Stimulated activated CD8-positive, alpha-beta memory T cell treated with anti-CD3 and anti-CD28 coated beads, Interleukin-2, amount 100 ng/mL, for 48 hours (primary cell): Measurements from ENCODE around the gene FANCE.
A peak's percentile ranks its signal among the peaks of the same experiment; 100 is the strongest.

Experiments used
- DNase-seq, 2 donors: peaks; one replicate each; pipeline ENCODE4 v3.0.0-alpha.2; 2020; ENCODE audit warnings: low read depth in 2 of 2

Gene FANCE

GRCh38 chr6:35468181-35468979, 16.2 kb downstream of the FANCE start, which contains the start of gene RPL10A:
RPL10A (plus strand) TSS chr6:35468401; CDS start chr6:35468435, 34 bp downstream.
- peak; percentile 89 to 93 for DNase-seq

- DNase-seq = no peak
Measured at GRCh38 chr6:35468980-35469750, 17.0 kb downstream of the FANCE start.

- DNase-seq = no peak
Measured at GRCh38 chr6:35469751-35470662, 17.9 kb downstream of the FANCE start.

GRCh38 chr6:35470663-35471120, 18.6 kb downstream of the FANCE start:
- no peak for DNase-seq

- no peak for DNase-seq
Measured at GRCh38 chr6:35471836-35472345, 19.8 kb downstream of the FANCE start.

GRCh38 chr6:35473075-35473849, 21.1 kb downstream of the FANCE start:
- DNase-seq = no peak

GRCh38 chr6:35473850-35474130, 21.7 kb downstream of the FANCE start:
- no peak for DNase-seq

- DNase-seq = no peak
Measured at GRCh38 chr6:35474131-35474941, 22.2 kb downstream of the FANCE start.

GRCh38 chr6:35474942-35475570, 22.9 kb downstream of the FANCE start:
- DNase-seq = no peak

GRCh38 chr6:35475573-35475972, 23.4 kb downstream of the FANCE start:
- no peak for DNase-seq

- DNase-seq = no peak
Measured at GRCh38 chr6:35476004-35476403, 23.9 kb downstream of the FANCE start.

- no peak for DNase-seq
Measured at GRCh38 chr6:35477028-35477427, 24.9 kb downstream of the FANCE start.

GRCh38 chr6:35477551-35478179, 25.5 kb downstream of the FANCE start:
- no peak for DNase-seq

- DNase-seq = no peak
Measured at GRCh38 chr6:35478259-35478658, 26.1 kb downstream of the FANCE start.

GRCh38 chr6:35480176-35480575, 28.0 kb downstream of the FANCE start:
- DNase-seq = no peak

GRCh38 chr6:35481226-35481625, 29.1 kb downstream of the FANCE start:
- no peak for DNase-seq

- no peak for DNase-seq
Measured at GRCh38 chr6:35483062-35483461, 30.9 kb downstream of the FANCE start.

- no peak for DNase-seq
Measured at GRCh38 chr6:35483490-35483889, 31.4 kb downstream of the FANCE start.
